ENCODE data around the gene P2RX6. TPM values are rescaled to one million over a fixed set of nuclear protein-coding genes. Genes with fewer than 3 reads are reported as not detected.

Gene P2RX6
- total and polyA plus RNA-seq, 9 of the 15 experiments (the other 6 are each of a cell fraction or from before 2014, with no cell fraction given) = 0.01 to 3.9 (median 1.5) TPM; not detected in 1

GRCh38 chr22:21032037-21032867, 17.3 kb downstream of the P2RX6 start, which contains the start of gene SLC7A4 (continued):
- TF ChIP-seq, protein P1, sequence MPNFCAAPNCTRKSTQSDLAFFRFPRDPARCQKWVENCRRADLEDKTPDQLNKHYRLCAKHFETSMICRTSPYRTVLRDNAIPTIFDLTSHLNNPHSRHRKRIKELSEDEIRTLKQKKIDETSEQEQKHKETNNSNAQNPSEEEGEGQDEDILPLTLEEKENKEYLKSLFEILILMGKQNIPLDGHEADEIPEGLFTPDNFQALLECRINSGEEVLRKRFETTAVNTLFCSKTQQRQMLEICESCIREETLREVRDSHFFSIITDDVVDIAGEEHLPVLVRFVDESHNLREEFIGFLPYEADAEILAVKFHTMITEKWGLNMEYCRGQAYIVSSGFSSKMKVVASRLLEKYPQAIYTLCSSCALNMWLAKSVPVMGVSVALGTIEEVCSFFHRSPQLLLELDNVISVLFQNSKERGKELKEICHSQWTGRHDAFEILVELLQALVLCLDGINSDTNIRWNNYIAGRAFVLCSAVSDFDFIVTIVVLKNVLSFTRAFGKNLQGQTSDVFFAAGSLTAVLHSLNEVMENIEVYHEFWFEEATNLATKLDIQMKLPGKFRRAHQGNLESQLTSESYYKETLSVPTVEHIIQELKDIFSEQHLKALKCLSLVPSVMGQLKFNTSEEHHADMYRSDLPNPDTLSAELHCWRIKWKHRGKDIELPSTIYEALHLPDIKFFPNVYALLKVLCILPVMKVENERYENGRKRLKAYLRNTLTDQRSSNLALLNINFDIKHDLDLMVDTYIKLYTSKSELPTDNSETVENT (CRISPR knock-in tag; IDR thresholded peaks at IDR 0.05) = peak; percentile 78; the same call in 1 of the 2 replicates
- TF ChIP-seq THRB (CRISPR knock-in tag; conservative IDR thresholded peaks at IDR 0.05) (0 out of 2 replicates have a peak, but pooled peaks have one; percentile 81), BRCA1 (IDR thresholded peaks at IDR 0.05) (no peak), BRCA1 (CRISPR knock-in tag; IDR thresholded peaks at IDR 0.05) (no peak; the same call in 1 of the 2 replicates), SIN3B (IDR thresholded peaks at IDR 0.05; ENCODE audit: low read depth) (no peak), HSF4 (CRISPR knock-in tag; IDR thresholded peaks at IDR 0.05; ENCODE audit: borderline replicate concordance) (no peak), TCF7L2 (IDR thresholded peaks at IDR 0.05; ENCODE audit: low read depth, low read length) (peak; percentile 10; the same call in 1 of the 2 replicates), ERF (CRISPR knock-in tag; IDR thresholded peaks at IDR 0.05) (no peak), TAF15 (IDR thresholded peaks at IDR 0.05; ENCODE audit: low read depth, low read length) (peak; percentile 74; the same call in 1 of the 2 replicates), ZSCAN29 (IDR thresholded peaks at IDR 0.05) (no peak), ZNF134 (CRISPR knock-in tag; conservative IDR thresholded peaks at IDR 0.05) (no peak), ID3 (CRISPR knock-in tag; IDR thresholded peaks at IDR 0.05) (no peak), ID3 (tag; IDR thresholded peaks at IDR 0.05) (0 out of 2 replicates have a peak, but pooled peaks have one; percentile 19), ZNF3 (CRISPR knock-in tag; IDR thresholded peaks at IDR 0.05) (no peak), STAG1 (CRISPR knock-in tag; IDR thresholded peaks at IDR 0.05; ENCODE audit: borderline replicate concordance) (peak; percentile 39; the same call in 1 of the 2 replicates), CEBPB (tag; IDR thresholded peaks at IDR 0.05) (no peak), JUN (IDR thresholded peaks at IDR 0.05; ENCODE audit: borderline replicate concordance, low read depth, low read length) (peak; percentile 40; the same call in 1 of the 2 replicates), JUN (CRISPR knock-in tag; IDR thresholded peaks at IDR 0.05; ENCODE audit: borderline replicate concordance) (0 out of 2 replicates have a peak, but pooled peaks have one; percentile 68), PCBP1 (IDR thresholded peaks at IDR 0.05; ENCODE audit: low read depth, low read length, poor library complexity, severe bottlenecking) (no peak)
- TF ChIP-seq, protein P2, sequence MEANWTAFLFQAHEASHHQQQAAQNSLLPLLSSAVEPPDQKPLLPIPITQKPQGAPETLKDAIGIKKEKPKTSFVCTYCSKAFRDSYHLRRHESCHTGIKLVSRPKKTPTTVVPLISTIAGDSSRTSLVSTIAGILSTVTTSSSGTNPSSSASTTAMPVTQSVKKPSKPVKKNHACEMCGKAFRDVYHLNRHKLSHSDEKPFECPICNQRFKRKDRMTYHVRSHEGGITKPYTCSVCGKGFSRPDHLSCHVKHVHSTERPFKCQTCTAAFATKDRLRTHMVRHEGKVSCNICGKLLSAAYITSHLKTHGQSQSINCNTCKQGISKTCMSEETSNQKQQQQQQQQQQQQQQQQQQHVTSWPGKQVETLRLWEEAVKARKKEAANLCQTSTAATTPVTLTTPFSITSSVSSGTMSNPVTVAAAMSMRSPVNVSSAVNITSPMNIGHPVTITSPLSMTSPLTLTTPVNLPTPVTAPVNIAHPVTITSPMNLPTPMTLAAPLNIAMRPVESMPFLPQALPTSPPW (CRISPR knock-in tag; IDR thresholded peaks at IDR 0.05) = peak; percentile 73
- TF ChIP-seq, protein P3, sequence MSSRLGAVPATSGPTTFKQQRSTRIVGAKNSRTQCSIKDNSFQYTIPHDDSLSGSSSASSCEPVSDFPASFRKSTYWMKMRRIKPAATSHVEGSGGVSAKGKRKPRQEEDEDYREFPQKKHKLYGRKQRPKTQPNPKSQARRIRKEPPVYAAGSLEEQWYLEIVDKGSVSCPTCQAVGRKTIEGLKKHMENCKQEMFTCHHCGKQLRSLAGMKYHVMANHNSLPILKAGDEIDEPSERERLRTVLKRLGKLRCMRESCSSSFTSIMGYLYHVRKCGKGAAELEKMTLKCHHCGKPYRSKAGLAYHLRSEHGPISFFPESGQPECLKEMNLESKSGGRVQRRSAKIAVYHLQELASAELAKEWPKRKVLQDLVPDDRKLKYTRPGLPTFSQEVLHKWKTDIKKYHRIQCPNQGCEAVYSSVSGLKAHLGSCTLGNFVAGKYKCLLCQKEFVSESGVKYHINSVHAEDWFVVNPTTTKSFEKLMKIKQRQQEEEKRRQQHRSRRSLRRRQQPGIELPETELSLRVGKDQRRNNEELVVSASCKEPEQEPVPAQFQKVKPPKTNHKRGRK (tag; IDR thresholded peaks at IDR 0.05) = no peak

Data from K562 (cell line).